GM21786 (cell line): ENCODE data around the gene TRPV6.

ENCODE experiments used
- ATAC-seq: cut with Tn5 transposase; IDR thresholded peaks from one replicate; pipeline ENCODE4 v1.9.1; 2021; ENCODE audit not compliant: unreplicated experiment

Gene TRPV6

GRCh38 chr7:142885311-142886230, at the start of gene TRPV6:
Gene TRPV6 (minus strand): TSS chr7:142885745.
- no peak for ATAC-seq

- ATAC-seq, result no peak
These were observed 48.5 kb upstream of the TRPV6 start for GRCh38 chr7:142934056-142934455.

DNA sequence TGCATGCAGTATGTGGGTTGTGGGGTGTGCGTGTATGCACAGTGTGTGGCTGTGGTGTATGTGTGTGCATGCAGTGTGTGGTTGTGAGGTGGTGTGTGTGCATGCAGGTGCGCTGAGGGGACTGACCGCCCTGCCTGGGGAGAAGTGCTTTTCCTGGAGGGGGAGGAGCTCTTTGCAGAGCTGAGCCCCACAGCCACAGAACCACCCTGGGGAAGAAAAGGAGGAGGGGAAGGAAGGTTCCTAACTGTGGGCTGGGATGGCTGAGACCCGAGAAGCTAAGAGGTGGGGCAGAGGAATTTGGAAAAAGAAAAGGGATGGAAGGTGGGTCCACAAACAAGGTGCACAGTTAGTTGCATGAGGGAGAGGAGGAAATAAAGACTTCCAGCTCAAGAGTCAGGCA, 48.1 kb upstream of the TRPV6 start, which contains the start of gene TRPV5:
Gene TRPV5, minus strand, starts transcription at position 123 of the 400 bp plus-strand sequence. CDS start 287 bp downstream, outside the sequence.
- ATAC-seq, result no peak

DNA sequence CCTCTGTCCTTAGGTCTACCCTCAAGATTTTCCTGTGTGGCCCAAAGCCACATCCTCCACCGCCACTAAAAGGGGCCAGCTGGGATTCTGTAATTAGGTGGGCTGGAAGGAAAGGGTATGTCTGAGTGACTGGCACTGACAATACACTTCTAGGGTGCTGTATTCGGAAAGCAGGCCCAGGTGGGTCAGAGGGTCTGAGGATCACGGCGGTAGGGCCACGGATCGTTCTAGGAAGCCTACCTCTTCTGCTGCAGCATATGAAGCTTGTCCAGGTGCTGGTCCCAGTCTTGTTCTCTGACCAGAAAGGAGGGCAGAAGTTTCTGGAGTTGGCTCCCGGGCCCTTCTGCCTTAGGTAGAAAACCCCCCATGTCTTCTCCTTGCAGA, 47.5 kb upstream of the TRPV6 start:
- no peak for ATAC-seq

DNA sequence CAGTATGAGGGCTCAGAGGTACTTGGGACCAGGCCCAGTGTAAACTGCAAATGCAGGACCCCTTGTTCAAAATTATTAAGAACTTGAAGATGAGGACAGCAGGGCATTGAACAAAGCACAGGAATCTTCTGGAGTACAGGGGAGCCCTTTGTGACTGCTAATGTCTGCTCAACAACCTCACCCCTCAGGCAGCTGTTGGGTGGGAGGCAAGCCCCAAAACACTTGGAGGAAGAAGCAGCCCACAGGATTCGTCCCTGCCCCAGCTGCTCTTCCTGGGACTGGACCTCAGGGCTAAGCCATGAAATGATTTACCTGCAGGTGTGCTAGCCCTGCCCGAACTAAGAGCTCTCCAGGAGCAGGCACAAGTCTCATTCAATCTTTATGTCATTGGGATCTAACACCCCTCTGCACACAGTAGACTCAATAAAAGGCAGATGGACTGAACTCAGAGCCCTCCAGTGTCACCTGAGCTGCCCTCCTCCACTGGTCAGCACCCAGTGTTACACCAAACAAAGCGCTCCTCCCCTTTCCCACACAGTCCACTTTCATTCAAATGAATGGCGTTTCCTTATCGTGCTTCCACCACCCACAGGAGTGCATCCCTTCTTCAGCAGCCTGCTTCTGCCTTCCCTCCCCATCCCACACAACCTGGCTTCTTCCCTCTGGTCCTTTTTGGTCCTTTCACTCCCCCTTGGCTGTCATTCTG, 47.0 kb upstream of the TRPV6 start:
- ATAC-seq, result no peak

GRCh38 chr7:142930126-142930730, 44.7 kb upstream of the TRPV6 start:
- ATAC-seq, result no peak

GRCh38 chr7:142927949-142928348, 42.4 kb upstream of the TRPV6 start:
- ATAC-seq, result no peak

- no peak for ATAC-seq
These were observed 41.7 kb upstream of the TRPV6 start for GRCh38 chr7:142927085-142927745.

GRCh38 chr7:142925413-142925812, 39.9 kb upstream of the TRPV6 start:
- no peak for ATAC-seq

- no peak for ATAC-seq
These were observed 37.8 kb upstream of the TRPV6 start for GRCh38 chr7:142923391-142923790.

- no peak for ATAC-seq
These were observed 34.1 kb upstream of the TRPV6 start for GRCh38 chr7:142919656-142920055.

DNA sequence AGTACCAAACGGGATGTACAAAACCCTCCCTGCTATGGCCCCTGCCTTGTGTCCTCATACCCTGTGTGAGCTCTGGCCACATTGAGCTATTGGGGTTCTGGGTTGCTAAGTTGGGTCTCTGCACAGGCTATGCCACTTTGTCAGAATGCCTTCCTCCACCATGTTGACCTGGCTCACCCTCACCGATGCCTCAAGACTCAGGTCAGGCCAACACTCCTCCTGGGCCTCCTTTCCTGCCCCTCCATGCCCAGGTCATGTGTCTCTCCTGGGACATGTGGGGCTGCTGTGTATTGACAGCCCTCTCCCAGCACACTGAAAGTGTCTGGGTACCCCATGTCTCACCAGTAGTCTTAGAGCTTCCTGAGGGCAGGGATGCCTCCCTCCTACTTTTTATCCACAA, 33.4 kb upstream of the TRPV6 start:
- no peak for ATAC-seq

DNA sequence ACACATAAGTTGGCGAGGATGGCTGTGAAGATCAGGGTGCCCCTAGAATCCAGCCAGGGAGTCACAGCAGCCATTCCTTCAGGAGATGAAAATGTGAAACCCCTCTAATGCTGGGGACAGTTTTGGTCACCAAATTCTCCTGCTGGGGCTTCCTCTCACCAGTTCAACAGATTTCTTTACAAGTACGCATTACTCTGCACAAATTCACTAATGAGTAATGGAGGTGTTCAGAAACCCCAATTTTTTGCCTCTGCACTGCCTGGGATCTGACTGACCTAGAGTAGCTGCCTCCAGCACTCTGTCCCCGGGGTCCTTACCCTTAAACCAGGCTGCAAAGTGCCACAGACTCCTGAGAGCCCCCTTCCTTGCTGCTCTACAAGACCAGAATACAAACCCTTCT, 31.9 kb upstream of the TRPV6 start:
- ATAC-seq, result no peak

- no peak for ATAC-seq
These were observed 31.0 kb upstream of the TRPV6 start for GRCh38 chr7:142916508-142916907.

DNA sequence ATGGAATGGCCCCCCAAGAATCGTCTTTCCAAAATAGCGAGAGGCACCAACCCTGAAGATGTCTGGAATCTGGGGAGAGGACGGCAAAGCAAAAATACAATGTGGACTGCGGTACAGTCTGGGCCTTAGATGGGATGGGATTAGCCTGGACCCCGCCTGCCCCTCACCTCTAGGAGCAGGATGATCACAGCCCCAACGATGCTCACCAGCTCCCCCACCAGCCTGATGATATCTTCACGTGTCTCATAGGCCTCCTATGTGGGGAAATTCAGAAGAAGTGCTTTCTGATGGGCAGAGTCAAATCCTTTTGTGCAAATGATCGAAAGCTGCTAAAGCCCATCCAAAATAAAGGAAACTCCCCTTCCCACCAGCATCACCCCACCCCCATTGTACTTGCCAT, 29.8 kb upstream of the TRPV6 start:
- no peak for ATAC-seq

GRCh38 chr7:142914121-142914520, 28.6 kb upstream of the TRPV6 start:
- ATAC-seq, result no peak

DNA sequence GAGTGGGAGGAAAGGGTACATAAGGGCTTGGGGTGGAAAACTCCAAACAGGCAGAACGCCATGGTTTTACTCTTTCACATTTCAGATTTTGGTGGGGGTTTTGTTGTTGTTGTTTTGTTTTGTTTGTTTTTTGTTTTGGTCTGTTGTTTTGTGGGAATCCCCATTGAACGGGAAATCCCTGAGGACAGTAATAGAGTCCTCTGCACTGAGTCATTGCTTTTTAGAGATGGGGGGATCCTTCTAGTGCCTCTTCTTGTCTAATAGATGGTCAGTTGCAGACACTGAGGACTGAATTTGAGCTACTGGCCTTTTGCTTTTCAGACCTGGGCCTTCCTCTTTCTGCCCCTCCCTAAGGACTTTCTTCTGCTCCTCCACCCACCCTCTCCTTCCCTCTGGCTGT, 28.0 kb upstream of the TRPV6 start:
- ATAC-seq, result no peak

DNA sequence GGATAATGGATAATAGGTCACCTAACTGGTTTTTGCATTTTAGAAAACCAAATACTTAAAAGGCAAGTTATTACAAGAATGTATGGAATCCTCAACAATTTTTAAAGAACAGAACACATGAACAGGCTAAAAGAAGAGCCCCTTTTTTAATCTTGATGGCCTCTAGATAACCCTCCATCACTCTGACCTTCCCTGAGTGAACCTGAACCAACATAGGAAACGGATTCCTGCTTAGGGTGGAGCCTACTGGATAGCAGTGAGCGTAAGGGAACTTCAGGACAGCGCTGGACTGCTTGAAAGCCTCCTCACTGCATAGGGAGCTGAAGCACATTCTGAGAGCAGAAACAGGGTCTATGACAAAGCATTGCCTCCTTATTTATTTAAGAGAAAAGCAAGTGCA, 27.5 kb upstream of the TRPV6 start:
- ATAC-seq, result no peak

GRCh38 chr7:142910481-142910880, 24.9 kb upstream of the TRPV6 start:
- ATAC-seq, result no peak

- ATAC-seq, result no peak
These were observed 24.5 kb upstream of the TRPV6 start for GRCh38 chr7:142910031-142910433.
